K562 (cell line): Measurements from ENCODE around the gene CTCFL. TPM values are rescaled to one million over a fixed set of nuclear protein-coding genes. Genes with fewer than 3 reads are reported as not detected.
A peak's percentile ranks its signal among the peaks of the same experiment; 100 is the strongest.

Source experiments
- ATAC-seq: fragments of 200-7000 bp; cut with Tn5 transposase; 3 replicates; pipeline ENCODE4 v1.9.1; 2020; ENCODE audit warnings: moderate library complexity
- BruUV-seq: library from RNA; stranded (reverse); fragments of 400-500 nt; replicated peaks from 2 replicates; lab custom pipeline; 2021; lab: Mats Ljungman, UMichigan
- CTCF ChIA-PET: fragments of 300-600 bp; formaldehyde crosslinking; extraction: SDS; loops from one replicate; lab custom pipeline; 2021; ENCODE audit warnings: low intra/inter-chr PET ratio; lab: Yijun Ruan, JAX
- POLR2A ChIA-PET: fragments of 300-600, 350-650 bp; sonication (Branson Sonifier 250); formaldehyde crosslinking; extraction: SDS; loops from one replicate; lab custom pipeline; 2021; ENCODE audit warnings: antibody characterized with exemption, inconsistent platforms; lab: Yijun Ruan, JAX
- DNase-seq, 4 experiments: peaks; one replicate each; pipeline versions ENCODE4 v3.0.0 to v3.0.0-alpha.2; 2011 to 2018; ENCODE audit warnings: low spot score in 3 of 4, mixed read lengths in 3 of 4; ENCODE audit errors: extremely low read depth in 1 of 4
- FAIRE-seq: peaks from 2 replicates; lab custom pipeline; 2011; peaks lifted over from hg19 to GRCh38; lab: Jason Lieb, UNC
- H2AFZ ChIP-seq: 2 replicates; pipeline ENCODE4 v1.6.0; 2011; ENCODE audit warnings: low read depth, low read length, control low read depth, inconsistent platforms
- H3K27ac ChIP-seq: fragments of 200-600 bp; 3 replicates; pipeline ENCODE4 v1.8.0; 2011; ENCODE audit warnings: low read depth, mild to moderate bottlenecking, control low read depth, inconsistent platforms, low read length, moderate library complexity, mixed read lengths; ENCODE audit errors: extremely low read depth
- H3K27me3 ChIP-seq, 2 experiments: fragments of 300-600 bp in 1 of 2; 2 replicates in 1 of 2; 3 replicates in 1 of 2; pipeline versions ENCODE4 v1.6.0 to v1.8.0; 2011; ENCODE audit warnings: inconsistent platforms in 2 of 2, low read length in 2 of 2, mild to moderate bottlenecking in 1 of 2, mixed read lengths in 1 of 2, moderate library complexity in 1 of 2; ENCODE audit not compliant: control insufficient read depth in 2 of 2, insufficient read depth in 2 of 2
- H3K36me3 ChIP-seq: fragments of 300-600 bp; 3 replicates; pipeline ENCODE4 v1.8.0; 2011; ENCODE audit warnings: mild to moderate bottlenecking, low read length, inconsistent platforms; ENCODE audit not compliant: control insufficient read depth, insufficient read depth
- H3K4me1 ChIP-seq, 2 experiments: fragments of 200-600 bp in 1 of 2; replicated peaks in 1 of 2; 2 replicates in 1 of 2; 3 replicates in 1 of 2; pipeline versions ENCODE4 v1.5.1 to v1.8.0; 2011; ENCODE audit warnings: inconsistent platforms in 2 of 2, low read length in 2 of 2, mild to moderate bottlenecking in 1 of 2, mixed read lengths in 1 of 2, moderate library complexity in 1 of 2; ENCODE audit not compliant: control insufficient read depth in 2 of 2, insufficient read depth in 2 of 2
- H3K4me2 ChIP-seq: 2 replicates; pipeline ENCODE4 v1.6.1; 2011; ENCODE audit warnings: low read length, control low read depth, inconsistent platforms, mixed read lengths; ENCODE audit not compliant: insufficient read depth
- H3K4me3 ChIP-seq: fragments of 200-600 bp; sonication (generic), shearing (Covaris generic); 2 replicates; pipeline ENCODE4 v1.5.1; 2016; ENCODE audit warnings: control low read depth, inconsistent platforms
- H3K79me2 ChIP-seq: fragments of 200-600 bp; 3 replicates; pipeline ENCODE4 v1.8.0; 2011; ENCODE audit warnings: low read length, inconsistent platforms; ENCODE audit not compliant: control insufficient read depth, insufficient read depth
- H3K9ac ChIP-seq, 2 experiments: 2 replicates each; pipeline versions ENCODE4 v1.6.0 to v1.6.1; 2011; ENCODE audit warnings: low read depth in 2 of 2, low read length in 2 of 2, control low read depth in 1 of 2, inconsistent platforms in 1 of 2, mild to moderate bottlenecking in 1 of 2, mixed read lengths in 1 of 2; ENCODE audit not compliant: insufficient read depth in 1 of 2
- H3K9me1 ChIP-seq: one replicate; pipeline ENCODE4 v1.6.0; 2011; ENCODE audit warnings: inconsistent platforms, mild to moderate bottlenecking, low read length, moderate library complexity; ENCODE audit not compliant: control insufficient read depth, insufficient read depth
- H3K9me3 ChIP-seq: replicated peaks from 2 replicates; pipeline ENCODE4 v1.5.1; 2011; ENCODE audit warnings: low read depth, low read length, inconsistent platforms; ENCODE audit not compliant: control insufficient read depth, insufficient read depth
- H4K20me1 ChIP-seq: replicated peaks from 2 replicates; pipeline ENCODE4 v1.6.1; 2011; ENCODE audit warnings: low read length, inconsistent platforms, mixed read lengths; ENCODE audit not compliant: control insufficient read depth, insufficient read depth
- CBFA2T2 ChIP-seq: fragments of 450-650 bp; conservative IDR thresholded peaks from 2 replicates; pipeline ENCODE4 v1.6.1; 2017; ENCODE audit warnings: mild to moderate bottlenecking
- CHD1 ChIP-seq: fragments of 200-600 bp; sonication (generic); IDR thresholded peaks from one replicate; pipeline ENCODE4 v1.6.1; 2012; ENCODE audit warnings: mild to moderate bottlenecking, moderate library complexity, low read length, inconsistent platforms
- ELF4 ChIP-seq: fragments of 450-650 bp; formaldehyde crosslinking; IDR thresholded peaks from 2 replicates; pipeline ENCODE4 v1.4.0; 2022; ENCODE audit warnings: missing genetic modification characterization
- KAT7 ChIP-seq: sonication (generic); formaldehyde crosslinking; IDR thresholded peaks from 2 replicates; pipeline ENCODE4 v1.8.0; 2022; ENCODE audit warnings: missing genetic modification reagents, mild to moderate bottlenecking, borderline replicate concordance
- SP1 ChIP-seq: sonication (generic); formaldehyde crosslinking; IDR thresholded peaks from 2 replicates; pipeline ENCODE4 v1.8.1; 2022; ENCODE audit warnings: mild to moderate bottlenecking, missing genetic modification reagents
- ZBTB33 ChIP-seq: sonication (generic); formaldehyde crosslinking; IDR thresholded peaks from 2 replicates; pipeline ENCODE4 v1.8.1; 2023; ENCODE audit warnings: mild to moderate bottlenecking, missing genetic modification reagents
- ZNF512 ChIP-seq: IDR thresholded peaks from 2 replicates; pipeline ENCODE4 v1.6.1; 2016; ENCODE audit warnings: missing genetic modification characterization, missing compliant biosample characterization
- WGBS: fragments of 100-300 bp; shearing (Covaris generic); methylation state at CpG from one replicate; pipeline ENCODE4 v1.1.6; 2016; ENCODE audit warnings: low coverage, mixed read lengths; ENCODE audit not compliant: insufficient coverage; ENCODE audit errors: missing lambda C conversion rate; 5-methylcytosine and 5-hydroxymethylcytosine counted together
- in situ Hi-C: fragments of 300-500 bp; cut with MboI; formaldehyde crosslinking; loops from 4 replicates; pipeline ENCODE4 v1.15.0; 2018; ENCODE audit warnings: inconsistent platforms, mixed read lengths
- intact Hi-C: fragments of 100-400 bp; cut with micrococcal nuclease; formaldehyde crosslinking; loops from 2 replicates; pipeline ENCODE4 v1.14.2; 2022
- polyA plus RNA-seq, 8 experiments: library from polyadenylated mRNA; depleted of rRNA in 4 of 8; stranded (reverse) in 5 of 8; unstranded in 3 of 8; fragments of >200 nt; fragmentation: Nextera tagmentation in 2 of 8; fragmentation: Illumina TruSeq in 1 of 8; extraction: Ambion mirVana in 2 of 8; extraction: Trizol in 1 of 8; gene quantifications; 2 replicates each; pipeline versions ENCODE4 v1.2.1 to v1.2.3, GENCODE V29; 2011 to 2014; ENCODE audit warnings: inconsistent platforms in 1 of 8, missing spikeins in 1 of 8
- total RNA-seq, 7 experiments: library from RNA; depleted of rRNA in 6 of 7; stranded (reverse); fragments of >200 nt in 6 of 7; fragmentation: Illumina TruSeq in 2 of 7; extraction: Trizol in 2 of 7; gene quantifications; 2 replicates each; pipeline versions ENCODE4 v1.2.1 to v1.2.3, GENCODE V29; 2011 to 2021; ENCODE audit warnings: low replicate concordance in 1 of 7

Gene CTCFL
- total and polyA plus RNA-seq, 9 of the 15 experiments (the other 6 are each of a cell fraction or from before 2014, with no cell fraction given): 42.4 to 188 (median 111) TPM

GRCh38 chr20:57504411-57504810 is 20.5 kb downstream of the CTCFL start (continued):
- TF ChIP-seq ZNF512 (tag) (no peak), KAT7 (CRISPR knock-in tag) (no peak), ELF4 (CRISPR knock-in tag) (no peak), CBFA2T2 (peak; percentile 51), CHD1 (no peak)

GRCh38 chr20:57503035-57503658 is 21.8 kb downstream of the CTCFL start:
- H4K20me1 ChIP-seq: no peaks in the 10 kb centered on the region
- H3K9me1 ChIP-seq: no peaks in the 10 kb centered on the region
- BruUV-seq: no TSS peak
- H3K27ac ChIP-seq: no peak overlapping the region
- DNase-seq (no peak), FAIRE-seq (no peak), ATAC-seq (no peak)
- intact Hi-C loops: no loop called here
- peaks cover 89% of the 10 kb centered on the region for H3K36me3 ChIP-seq
- peaks cover 0 to 3% of the 10 kb centered on the region in 2 experiments; a peak in 2 of 5 replicates for H3K4me1 ChIP-seq
- H3K9ac ChIP-seq: no peak overlapping the region; a peak in 1 of 4 replicates
- 92% methylated on average over 20 of the region's 20 CpGs for WGBS
- H3K4me2 ChIP-seq: no peak overlapping the region
- H3K79me2 ChIP-seq: no peaks in the 10 kb centered on the region
- TF ChIP-seq SP1 (CRISPR knock-in tag): no peak
- peak; percentile 79 for TF ChIP-seq ZBTB33
- TF ChIP-seq, all 486 proteins: peak for 1
- Histone ChIP-seq H3K27me3 (no peaks in the 10 kb centered on the region), H3K9me3 (no peaks in the 10 kb centered on the region), H3K4me3 (no peak overlapping the region), H2AFZ (no peak overlapping the region)
- in situ Hi-C loops: no loop called here
- CTCF ChIA-PET: no interaction called here
- POLR2A ChIA-PET: interaction anchor here (1.1 kb wide), 1 partner anchor 82 kb away, joined by 3 read pairs; no protein-coding TSS in a partner anchor
